Measurements from ENCODE around the gene CCDC85A. TPM values are rescaled to one million over a fixed set of nuclear protein-coding genes. Genes with fewer than 3 reads are reported as not detected.
A peak's percentile ranks its signal among the peaks of the same experiment; 100 is the strongest.

CCDC85A gene
- total RNA-seq, 4 donors from 2014 or later = 4.5 to 46.0 (median 9.1) TPM

DNA sequence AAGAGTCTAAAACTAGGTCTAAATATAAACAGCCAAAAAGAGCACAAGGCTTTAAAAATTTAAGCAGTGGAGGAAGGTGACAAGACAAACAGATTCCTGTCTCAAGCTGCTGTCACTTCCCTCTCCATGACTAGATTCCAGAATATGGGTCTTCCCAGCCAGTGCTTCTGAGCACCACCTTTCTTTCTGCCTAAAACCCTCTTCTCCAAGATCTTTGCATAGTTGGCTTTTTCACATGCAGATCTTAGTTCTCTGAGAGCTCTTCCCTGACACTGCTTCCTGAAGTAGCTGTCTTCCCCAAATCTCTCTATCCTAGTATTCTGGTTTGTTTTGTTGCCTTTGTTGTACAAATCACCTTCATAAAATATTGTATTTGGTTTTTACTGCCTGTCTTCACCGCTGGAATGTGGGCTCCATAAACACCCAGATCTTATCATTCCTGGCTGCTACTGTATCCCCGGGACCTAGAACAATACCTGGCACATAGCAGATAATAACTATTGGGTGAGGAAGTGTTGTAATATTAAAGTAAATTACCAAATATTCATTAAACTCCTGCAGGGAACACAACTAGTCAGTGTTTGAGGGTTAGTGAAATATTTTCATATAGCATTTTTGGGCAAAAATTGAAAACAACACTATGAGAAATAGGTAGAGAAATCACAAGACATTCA lies 150.2 kb downstream of the CCDC85A start:
- DNase-seq (ENCODE audit: low spot score) (no peak), ATAC-seq (ENCODE audit: low FRiP score) (no peak)
- TF ChIP-seq, protein P1, sequence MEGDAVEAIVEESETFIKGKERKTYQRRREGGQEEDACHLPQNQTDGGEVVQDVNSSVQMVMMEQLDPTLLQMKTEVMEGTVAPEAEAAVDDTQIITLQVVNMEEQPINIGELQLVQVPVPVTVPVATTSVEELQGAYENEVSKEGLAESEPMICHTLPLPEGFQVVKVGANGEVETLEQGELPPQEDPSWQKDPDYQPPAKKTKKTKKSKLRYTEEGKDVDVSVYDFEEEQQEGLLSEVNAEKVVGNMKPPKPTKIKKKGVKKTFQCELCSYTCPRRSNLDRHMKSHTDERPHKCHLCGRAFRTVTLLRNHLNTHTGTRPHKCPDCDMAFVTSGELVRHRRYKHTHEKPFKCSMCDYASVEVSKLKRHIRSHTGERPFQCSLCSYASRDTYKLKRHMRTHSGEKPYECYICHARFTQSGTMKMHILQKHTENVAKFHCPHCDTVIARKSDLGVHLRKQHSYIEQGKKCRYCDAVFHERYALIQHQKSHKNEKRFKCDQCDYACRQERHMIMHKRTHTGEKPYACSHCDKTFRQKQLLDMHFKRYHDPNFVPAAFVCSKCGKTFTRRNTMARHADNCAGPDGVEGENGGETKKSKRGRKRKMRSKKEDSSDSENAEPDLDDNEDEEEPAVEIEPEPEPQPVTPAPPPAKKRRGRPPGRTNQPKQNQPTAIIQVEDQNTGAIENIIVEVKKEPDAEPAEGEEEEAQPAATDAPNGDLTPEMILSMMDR (IDR thresholded peaks at IDR 0.05) = no peak

DNA sequence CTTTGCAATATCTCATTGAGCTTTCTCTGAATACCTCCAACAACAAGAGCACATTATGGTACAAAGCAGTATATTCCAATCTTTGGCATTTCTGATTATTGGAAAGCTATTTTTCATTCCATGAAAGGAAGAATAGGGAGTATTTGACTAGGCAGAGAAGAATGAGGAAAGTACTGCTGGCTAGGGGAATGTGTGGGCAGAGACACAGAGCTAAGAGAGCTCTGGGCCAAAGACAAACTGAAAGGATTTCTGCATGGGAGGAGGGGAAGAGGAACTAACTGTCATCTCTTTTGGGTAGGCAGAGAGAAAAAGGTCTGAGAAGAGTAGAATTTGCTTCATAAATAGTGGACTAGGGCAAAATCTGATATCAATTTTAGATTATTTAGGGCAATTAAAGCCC lies 150.8 kb downstream of the CCDC85A start:
- ATAC-seq (ENCODE audit: low FRiP score) (peak; percentile 78), DNase-seq (ENCODE audit: low spot score) (no peak)
- TF ChIP-seq, protein P1 (IDR thresholded peaks at IDR 0.05) = no peak

DNA sequence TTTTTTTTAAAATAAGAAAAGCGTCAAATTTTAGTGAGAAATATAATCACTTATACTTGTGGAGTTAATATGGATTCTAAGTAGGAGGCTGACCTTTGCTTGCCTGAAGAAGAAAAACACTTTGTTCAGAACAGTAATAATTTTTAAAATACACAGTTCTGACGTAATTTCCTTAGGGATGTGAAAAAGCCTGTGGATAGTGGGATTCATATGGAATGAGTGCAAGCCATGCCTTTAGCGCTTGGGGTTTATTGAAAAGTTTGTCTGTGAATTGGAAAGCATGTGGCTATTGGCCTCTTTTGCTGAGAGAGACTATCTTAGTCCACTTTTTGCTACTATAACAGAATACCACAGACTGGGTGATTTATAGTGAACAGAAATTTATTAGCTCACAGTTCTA lies 151.3 kb downstream of the CCDC85A start:
- TF ChIP-seq, protein P1 (IDR thresholded peaks at IDR 0.05) = no peak
- no peak for ATAC-seq (ENCODE audit: low FRiP score)
- no peak for DNase-seq (ENCODE audit: low spot score)

DNA sequence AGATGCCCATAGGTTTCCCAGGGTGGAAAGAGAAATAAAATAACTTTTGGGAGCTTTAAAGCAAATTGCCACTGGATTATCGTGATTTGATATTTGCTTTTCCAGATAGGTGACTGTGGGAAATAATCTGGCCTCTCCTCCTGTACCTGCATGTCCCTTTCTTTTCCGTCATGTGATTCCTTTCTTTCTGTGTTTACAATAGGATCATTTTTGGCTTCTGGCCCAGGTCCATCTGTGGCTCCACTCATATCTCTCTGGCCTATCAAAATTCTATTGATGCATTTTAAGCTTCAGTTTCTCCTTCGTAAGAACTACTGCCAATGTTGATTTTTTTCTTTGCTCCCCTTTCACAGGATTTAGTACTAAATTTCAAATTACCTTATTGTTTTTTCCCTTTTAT lies 153.6 kb downstream of the CCDC85A start:
- ATAC-seq (ENCODE audit: low FRiP score) (no peak), DNase-seq (ENCODE audit: low spot score) (no peak)
- TF ChIP-seq, protein P1 (IDR thresholded peaks at IDR 0.05) = no peak

DNA sequence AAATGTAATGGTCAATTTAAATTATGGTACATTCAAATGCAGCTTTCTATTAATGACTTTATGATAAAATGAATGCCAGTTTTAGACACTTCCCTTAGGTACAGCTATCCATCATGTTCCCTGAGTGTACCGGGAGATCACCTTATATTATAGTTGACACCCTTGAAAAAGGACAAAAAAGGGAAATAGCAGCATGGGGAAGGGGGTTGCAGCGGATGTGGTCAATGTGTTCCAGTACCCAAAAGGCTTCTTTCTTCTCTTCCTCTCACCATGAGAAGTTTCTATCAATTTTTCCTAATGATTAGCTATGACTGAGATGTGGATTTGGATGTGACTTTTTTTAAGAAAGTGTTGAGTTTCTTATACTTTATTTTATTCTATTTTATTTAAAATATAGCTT lies 154.4 kb downstream of the CCDC85A start:
- no peak for ATAC-seq (ENCODE audit: low FRiP score)
- DNase-seq (ENCODE audit: low spot score) = no peak
- TF ChIP-seq, protein P1 (IDR thresholded peaks at IDR 0.05) = no peak

DNA sequence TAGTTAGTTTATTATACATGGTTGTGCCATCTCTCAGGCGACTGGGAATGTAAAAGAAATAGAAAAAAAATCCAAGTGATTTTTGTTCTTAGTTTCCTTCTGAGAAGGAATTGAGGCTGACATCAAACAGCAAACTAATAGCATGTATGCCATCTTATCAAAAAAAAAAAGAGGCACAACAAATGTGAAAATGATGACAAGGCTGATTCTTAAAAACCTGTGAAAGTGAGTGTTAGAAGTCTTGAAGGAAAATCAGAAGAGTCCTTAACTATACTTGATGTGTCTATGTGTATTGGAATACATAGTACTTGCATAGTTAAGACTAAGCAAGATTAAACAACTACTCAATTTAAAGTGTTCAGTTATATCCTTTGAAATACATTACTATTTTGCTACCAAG lies 161.0 kb downstream of the CCDC85A start:
- no peak for ATAC-seq (ENCODE audit: low FRiP score)
- no peak for DNase-seq (ENCODE audit: low spot score)

DNA sequence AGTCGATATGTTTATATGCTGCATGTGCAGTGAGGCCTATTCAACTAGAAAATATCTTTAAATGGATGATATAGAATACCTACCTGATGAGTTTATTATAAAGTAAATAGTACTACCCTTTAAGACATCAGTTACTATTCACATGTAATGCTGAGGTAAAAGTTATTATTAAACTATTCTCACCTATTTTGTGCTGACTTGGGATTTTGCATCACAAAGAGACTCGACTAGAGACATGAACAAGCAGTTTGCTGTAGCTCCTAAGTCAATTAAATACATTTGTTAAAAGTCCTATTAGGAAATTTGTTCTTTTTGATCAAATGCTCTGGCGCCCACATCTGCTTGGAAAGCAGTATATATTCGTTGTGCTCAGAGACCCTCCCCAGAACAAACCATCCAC lies 164.1 kb downstream of the CCDC85A start:
- ATAC-seq (ENCODE audit: low FRiP score) (no peak), DNase-seq (ENCODE audit: low spot score) (no peak)
- TF ChIP-seq, protein P1 (IDR thresholded peaks at IDR 0.05) = no peak

More for the DNA sequence above, 161.0 kb downstream of the CCDC85A start:
- TF ChIP-seq, protein P1 (IDR thresholded peaks at IDR 0.05) = no peak

Measured in omental fat pad (tissue), 4 donors.